ENCODE results near the gene TUBAL3. TPM values are rescaled to one million over a fixed set of nuclear protein-coding genes. Genes with fewer than 3 reads are reported as not detected.
A peak's percentile ranks its signal among the peaks of the same experiment; 100 is the strongest.

Gene TUBAL3
- total RNA-seq, 1 donor: not detected

DNA sequence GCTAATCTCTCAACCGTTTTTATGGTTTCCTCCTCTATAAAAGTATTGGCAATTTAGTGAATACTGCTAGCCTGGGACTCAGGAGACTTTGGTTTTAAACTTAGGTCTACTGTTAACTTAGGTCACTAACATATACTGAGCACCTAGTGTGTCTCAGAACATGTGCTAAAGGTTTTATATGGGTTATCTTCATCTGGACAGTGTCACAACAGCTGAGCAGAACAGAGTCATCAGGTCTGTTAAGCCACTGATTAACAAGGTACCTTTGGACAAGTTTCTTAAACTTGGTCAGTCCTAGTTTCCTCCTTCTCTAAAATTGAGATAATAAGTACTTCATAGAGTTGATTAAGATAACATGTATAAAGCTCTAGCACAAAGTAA, 38.4 kb upstream of the TUBAL3 start:
- Histone ChIP-seq H3K79me2 (ENCODE audit: insufficient read depth, low read length) (peaks cover 28% of the 10 kb centered on the region), H3K4me2 (ENCODE audit: insufficient read depth, low read length) (no peak overlapping the region), H3K27me3 (ENCODE audit: insufficient read depth, low read length) (no peaks in the 10 kb centered on the region), H3K4me3 (ENCODE audit: insufficient read depth, low read length) (no peak overlapping the region), H2AFZ (ENCODE audit: low read length) (no peak overlapping the region), H3K9me3 (ENCODE audit: low read depth, low read length) (no peaks in the 10 kb centered on the region), H3K4me1 (ENCODE audit: insufficient read depth, low read length) (peaks cover 6% of the 10 kb centered on the region), H4K20me1 (ENCODE audit: insufficient read depth, low read length) (no peaks in the 10 kb centered on the region), H3K36me3 (ENCODE audit: insufficient read depth, low read length) (no peaks in the 10 kb centered on the region), H3K27ac (ENCODE audit: low read depth, low read length) (no peak overlapping the region)
- TF ChIP-seq, protein P1, sequence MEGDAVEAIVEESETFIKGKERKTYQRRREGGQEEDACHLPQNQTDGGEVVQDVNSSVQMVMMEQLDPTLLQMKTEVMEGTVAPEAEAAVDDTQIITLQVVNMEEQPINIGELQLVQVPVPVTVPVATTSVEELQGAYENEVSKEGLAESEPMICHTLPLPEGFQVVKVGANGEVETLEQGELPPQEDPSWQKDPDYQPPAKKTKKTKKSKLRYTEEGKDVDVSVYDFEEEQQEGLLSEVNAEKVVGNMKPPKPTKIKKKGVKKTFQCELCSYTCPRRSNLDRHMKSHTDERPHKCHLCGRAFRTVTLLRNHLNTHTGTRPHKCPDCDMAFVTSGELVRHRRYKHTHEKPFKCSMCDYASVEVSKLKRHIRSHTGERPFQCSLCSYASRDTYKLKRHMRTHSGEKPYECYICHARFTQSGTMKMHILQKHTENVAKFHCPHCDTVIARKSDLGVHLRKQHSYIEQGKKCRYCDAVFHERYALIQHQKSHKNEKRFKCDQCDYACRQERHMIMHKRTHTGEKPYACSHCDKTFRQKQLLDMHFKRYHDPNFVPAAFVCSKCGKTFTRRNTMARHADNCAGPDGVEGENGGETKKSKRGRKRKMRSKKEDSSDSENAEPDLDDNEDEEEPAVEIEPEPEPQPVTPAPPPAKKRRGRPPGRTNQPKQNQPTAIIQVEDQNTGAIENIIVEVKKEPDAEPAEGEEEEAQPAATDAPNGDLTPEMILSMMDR (IDR thresholded peaks at IDR 0.05; ENCODE audit: extremely low read depth, low read depth, low read length): no peak
- DNase-seq (ENCODE audit: insufficient read length, low spot score, missing footprints): no peak

- Histone ChIP-seq H2AFZ (ENCODE audit: low read length) (no peak overlapping the region), H3K79me2 (ENCODE audit: insufficient read depth, low read length) (peaks cover 21% of the 10 kb centered on the region), H3K4me1 (ENCODE audit: insufficient read depth, low read length) (peaks cover 6% of the 10 kb centered on the region), H3K36me3 (ENCODE audit: insufficient read depth, low read length) (no peaks in the 10 kb centered on the region), H3K4me2 (ENCODE audit: insufficient read depth, low read length) (no peak overlapping the region), H3K9me3 (ENCODE audit: low read depth, low read length) (no peaks in the 10 kb centered on the region), H3K27me3 (ENCODE audit: insufficient read depth, low read length) (no peaks in the 10 kb centered on the region), H3K27ac (ENCODE audit: low read depth, low read length) (no peak overlapping the region), H4K20me1 (ENCODE audit: insufficient read depth, low read length) (no peaks in the 10 kb centered on the region), H3K4me3 (ENCODE audit: insufficient read depth, low read length) (no peak overlapping the region)
- no peak for DNase-seq (ENCODE audit: insufficient read length, low spot score, missing footprints)
- TF ChIP-seq, protein P1 (IDR thresholded peaks at IDR 0.05; ENCODE audit: extremely low read depth, low read depth, low read length): peak; percentile 75
Measured at GRCh38 chr10:5442065-5442989, 37.7 kb upstream of the TUBAL3 start.

DNA sequence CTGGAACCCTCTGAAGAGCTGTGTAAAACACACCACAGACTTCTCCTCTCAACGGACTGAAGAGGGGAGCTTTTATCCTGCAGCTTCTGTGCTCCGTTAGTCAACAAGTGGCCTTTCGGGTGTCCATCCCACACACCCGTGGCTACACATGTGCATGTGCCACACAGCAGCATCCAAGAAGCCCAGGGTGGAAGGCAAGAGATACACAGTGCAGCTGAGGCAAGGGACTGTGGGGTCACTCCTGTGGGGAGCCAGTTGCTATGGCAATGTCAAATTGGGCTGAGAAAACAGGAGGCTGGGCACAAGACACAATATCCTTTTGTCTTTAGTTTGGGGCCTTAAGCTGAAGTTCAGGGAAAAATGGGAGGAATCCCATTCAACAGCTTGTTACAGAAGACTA, 36.5 kb upstream of the TUBAL3 start:
- DNase-seq (ENCODE audit: insufficient read length, low spot score, missing footprints): no peak
- Histone ChIP-seq H3K27me3 (ENCODE audit: insufficient read depth, low read length) (no peaks in the 10 kb centered on the region), H3K27ac (ENCODE audit: low read depth, low read length) (no peak overlapping the region), H3K79me2 (ENCODE audit: insufficient read depth, low read length) (peaks cover 12% of the 10 kb centered on the region), H3K4me1 (ENCODE audit: insufficient read depth, low read length) (peaks cover 4% of the 10 kb centered on the region), H3K4me3 (ENCODE audit: insufficient read depth, low read length) (no peak overlapping the region), H4K20me1 (ENCODE audit: insufficient read depth, low read length) (no peaks in the 10 kb centered on the region), H3K9me3 (ENCODE audit: low read depth, low read length) (no peaks in the 10 kb centered on the region), H3K36me3 (ENCODE audit: insufficient read depth, low read length) (no peaks in the 10 kb centered on the region), H2AFZ (ENCODE audit: low read length) (no peak overlapping the region), H3K4me2 (ENCODE audit: insufficient read depth, low read length) (no peak overlapping the region)
- TF ChIP-seq, protein P1 (IDR thresholded peaks at IDR 0.05; ENCODE audit: extremely low read depth, low read depth, low read length): no peak

DNA sequence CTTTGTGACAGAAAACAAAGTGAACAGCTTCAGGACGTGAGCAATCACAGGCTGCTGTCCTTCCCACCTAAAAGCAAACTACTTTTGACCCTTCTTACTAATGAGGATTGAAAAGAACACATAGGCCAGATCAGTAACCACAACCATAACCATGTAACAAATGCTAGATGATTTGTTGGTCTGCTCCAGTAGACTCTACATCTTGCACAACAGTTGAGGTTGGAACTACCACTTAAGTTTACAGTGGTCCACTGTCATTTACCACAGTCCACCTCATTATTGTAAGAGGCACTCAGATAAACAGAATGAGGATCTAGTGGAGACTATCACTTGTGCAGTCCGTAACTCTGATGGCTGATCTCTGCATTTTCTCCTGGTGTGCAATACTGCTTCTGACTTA, 35.6 kb upstream of the TUBAL3 start:
- no peak for DNase-seq (ENCODE audit: insufficient read length, low spot score, missing footprints)
- H3K4me1 ChIP-seq (ENCODE audit: insufficient read depth, low read length): no peaks in the 10 kb centered on the region
- TF ChIP-seq, protein P1 (IDR thresholded peaks at IDR 0.05; ENCODE audit: extremely low read depth, low read depth, low read length): no peak

More for the DNA sequence above, 35.6 kb upstream of the TUBAL3 start:
- H2AFZ ChIP-seq (ENCODE audit: low read length): no peak overlapping the region
- no peaks in the 10 kb centered on the region for H4K20me1 ChIP-seq (ENCODE audit: insufficient read depth, low read length)
- H3K4me3 ChIP-seq (ENCODE audit: insufficient read depth, low read length): no peak overlapping the region
- no peaks in the 10 kb centered on the region for H3K9me3 ChIP-seq (ENCODE audit: low read depth, low read length)
- H3K79me2 ChIP-seq (ENCODE audit: insufficient read depth, low read length): peaks cover 7% of the 10 kb centered on the region
- no peaks in the 10 kb centered on the region for H3K36me3 ChIP-seq (ENCODE audit: insufficient read depth, low read length)
- no peaks in the 10 kb centered on the region for H3K27me3 ChIP-seq (ENCODE audit: insufficient read depth, low read length)
- no peak overlapping the region for H3K27ac ChIP-seq (ENCODE audit: low read depth, low read length)
- H3K4me2 ChIP-seq (ENCODE audit: insufficient read depth, low read length): no peak overlapping the region
